Type B pancreatic cell (in vitro differentiated cells): ENCODE results near the gene LMTK2. TPM values are rescaled to one million over a fixed set of nuclear protein-coding genes. Genes with fewer than 3 reads are reported as not detected.

ENCODE experiments used
- DNase-seq: peaks from one replicate; pipeline ENCODE4 v3.0.0; 2021; ENCODE audit warnings: mixed read lengths; ENCODE audit not compliant: unreplicated experiment; ENCODE audit errors: extremely low spot score
- H3K27ac Mint-ChIP-seq: 2 replicates; pipeline ENCODE4 v1.8.0; 2021; ENCODE audit warnings: mild to moderate bottlenecking, mixed read lengths
- H3K27me3 Mint-ChIP-seq: 2 replicates; pipeline ENCODE4 v1.8.0; 2021; ENCODE audit warnings: mixed read lengths
- H3K36me3 Mint-ChIP-seq: 2 replicates; pipeline ENCODE4 v1.8.0; 2021; ENCODE audit warnings: mixed read lengths
- H3K4me1 Mint-ChIP-seq: one replicate; pipeline ENCODE4 v1.8.0; 2021; ENCODE audit warnings: mixed read lengths; ENCODE audit not compliant: unreplicated experiment
- H3K4me3 Mint-ChIP-seq: 2 replicates; pipeline ENCODE4 v1.8.0; 2021; ENCODE audit warnings: mild to moderate bottlenecking, mixed read lengths
- H3K9me3 Mint-ChIP-seq: 2 replicates; pipeline ENCODE4 v1.8.0; 2021; ENCODE audit warnings: mixed read lengths
- total RNA-seq: library from RNA; stranded (reverse); gene quantifications from 2 replicates; pipeline ENCODE4 v1.2.1, GENCODE V29; 2021; ENCODE audit warnings: low replicate concordance
- TF ChIP-seq, protein P1 (sequence below): fragments of 200-600 bp; sonication (generic); conservative IDR thresholded peaks from 2 replicates; pipeline ENCODE4 v1.5.0; 2021; ENCODE audit warnings: antibody characterized with exemption, mild to moderate bottlenecking

LMTK2 gene
- total RNA-seq, 1 donor from 2014 or later, result 20.6 TPM

DNA sequence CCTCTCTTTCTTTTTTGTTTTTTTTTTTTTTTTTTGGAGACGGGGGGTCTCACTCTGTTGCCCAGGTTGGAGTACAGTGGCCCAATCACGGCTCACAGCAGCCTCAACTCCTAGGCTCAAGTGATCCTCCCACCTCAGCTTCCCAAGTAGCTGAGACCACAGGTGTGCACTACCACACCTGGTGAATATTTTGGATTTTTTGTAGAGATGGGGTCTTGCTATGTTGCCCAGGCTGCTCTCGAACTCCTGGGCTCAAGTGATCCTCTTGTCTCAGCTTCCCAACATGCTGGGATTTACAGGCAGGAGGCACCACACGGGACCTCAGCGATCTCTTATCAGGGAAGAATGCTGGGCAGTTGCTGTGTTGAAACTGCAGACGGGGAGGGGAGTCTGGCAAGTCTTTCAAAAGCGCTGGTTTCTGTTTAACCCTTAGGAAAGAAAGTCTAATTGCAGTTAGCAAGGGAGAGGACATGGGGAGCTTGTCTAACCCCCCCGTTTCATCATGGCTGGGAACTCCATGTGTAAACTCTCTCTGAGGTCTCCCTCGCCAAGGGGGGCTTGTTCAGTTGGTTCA is 39.6 kb upstream of the LMTK2 start:
- no peak overlapping the region for H3K27ac Mint-ChIP-seq
- DNase-seq, result no peak
- no peak overlapping the region for H3K4me3 Mint-ChIP-seq
- H3K9me3 Mint-ChIP-seq, result peaks cover 4% of the 10 kb centered on the region
- no peaks in the 10 kb centered on the region for H3K27me3 Mint-ChIP-seq
- TF ChIP-seq, protein P1, sequence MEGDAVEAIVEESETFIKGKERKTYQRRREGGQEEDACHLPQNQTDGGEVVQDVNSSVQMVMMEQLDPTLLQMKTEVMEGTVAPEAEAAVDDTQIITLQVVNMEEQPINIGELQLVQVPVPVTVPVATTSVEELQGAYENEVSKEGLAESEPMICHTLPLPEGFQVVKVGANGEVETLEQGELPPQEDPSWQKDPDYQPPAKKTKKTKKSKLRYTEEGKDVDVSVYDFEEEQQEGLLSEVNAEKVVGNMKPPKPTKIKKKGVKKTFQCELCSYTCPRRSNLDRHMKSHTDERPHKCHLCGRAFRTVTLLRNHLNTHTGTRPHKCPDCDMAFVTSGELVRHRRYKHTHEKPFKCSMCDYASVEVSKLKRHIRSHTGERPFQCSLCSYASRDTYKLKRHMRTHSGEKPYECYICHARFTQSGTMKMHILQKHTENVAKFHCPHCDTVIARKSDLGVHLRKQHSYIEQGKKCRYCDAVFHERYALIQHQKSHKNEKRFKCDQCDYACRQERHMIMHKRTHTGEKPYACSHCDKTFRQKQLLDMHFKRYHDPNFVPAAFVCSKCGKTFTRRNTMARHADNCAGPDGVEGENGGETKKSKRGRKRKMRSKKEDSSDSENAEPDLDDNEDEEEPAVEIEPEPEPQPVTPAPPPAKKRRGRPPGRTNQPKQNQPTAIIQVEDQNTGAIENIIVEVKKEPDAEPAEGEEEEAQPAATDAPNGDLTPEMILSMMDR, result no peak
- H3K4me1 Mint-ChIP-seq, result no peaks in the 10 kb centered on the region
- no peaks in the 10 kb centered on the region for H3K36me3 Mint-ChIP-seq

DNA sequence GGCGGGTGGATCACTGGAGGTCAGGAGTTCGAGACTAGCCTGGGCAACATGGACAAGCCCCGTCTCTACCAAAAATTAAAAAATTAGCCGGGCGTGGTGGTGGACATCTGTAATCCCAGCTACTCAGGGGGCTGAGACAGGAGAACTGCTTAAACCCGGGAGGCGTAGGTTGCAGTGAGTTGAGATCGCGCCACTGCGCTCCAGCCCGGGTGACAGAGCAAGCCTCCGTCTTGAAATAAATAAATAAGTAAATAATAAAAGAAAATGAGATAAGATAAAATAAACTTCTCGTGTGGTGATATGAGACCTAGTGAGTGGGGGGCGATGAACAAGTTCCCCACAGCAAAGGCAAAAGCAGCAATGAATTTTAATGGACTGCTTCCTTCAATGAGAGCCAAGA is 33.6 kb upstream of the LMTK2 start:
- TF ChIP-seq, protein P1, result no peak
- no peaks in the 10 kb centered on the region for H3K9me3 Mint-ChIP-seq
- no peak overlapping the region for H3K27ac Mint-ChIP-seq
- no peak for DNase-seq
- H3K4me1 Mint-ChIP-seq, result no peaks in the 10 kb centered on the region
- H3K36me3 Mint-ChIP-seq, result no peaks in the 10 kb centered on the region
- H3K27me3 Mint-ChIP-seq, result no peaks in the 10 kb centered on the region
- no peak overlapping the region for H3K4me3 Mint-ChIP-seq

DNA sequence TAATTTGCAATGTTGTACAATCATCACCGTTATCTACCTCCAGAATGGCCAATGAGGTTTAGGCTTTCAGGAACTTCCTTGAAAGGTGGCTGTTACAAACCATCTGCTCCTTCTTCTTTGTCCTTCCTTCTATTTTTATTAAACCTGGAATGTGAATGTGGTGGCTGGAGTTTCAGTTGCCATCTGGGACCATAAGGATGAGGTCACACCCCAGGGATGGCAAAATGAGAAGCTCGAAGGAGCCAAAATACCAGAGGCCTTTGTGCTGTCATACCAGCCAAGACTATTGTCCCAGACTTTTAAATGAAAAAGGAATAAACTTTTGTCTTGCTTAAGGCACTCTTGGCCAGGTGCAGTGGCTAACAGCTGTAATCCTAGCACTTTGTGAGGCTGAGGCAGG is 30.9 kb upstream of the LMTK2 start:
- Mint-ChIP-seq H3K4me3 (no peak overlapping the region), H3K27me3 (peaks cover 3% of the 10 kb centered on the region), H3K36me3 (no peaks in the 10 kb centered on the region), H3K4me1 (no peaks in the 10 kb centered on the region), H3K27ac (no peak overlapping the region), H3K9me3 (no peaks in the 10 kb centered on the region)
- TF ChIP-seq, protein P1, result no peak
- DNase-seq, result no peak

DNA sequence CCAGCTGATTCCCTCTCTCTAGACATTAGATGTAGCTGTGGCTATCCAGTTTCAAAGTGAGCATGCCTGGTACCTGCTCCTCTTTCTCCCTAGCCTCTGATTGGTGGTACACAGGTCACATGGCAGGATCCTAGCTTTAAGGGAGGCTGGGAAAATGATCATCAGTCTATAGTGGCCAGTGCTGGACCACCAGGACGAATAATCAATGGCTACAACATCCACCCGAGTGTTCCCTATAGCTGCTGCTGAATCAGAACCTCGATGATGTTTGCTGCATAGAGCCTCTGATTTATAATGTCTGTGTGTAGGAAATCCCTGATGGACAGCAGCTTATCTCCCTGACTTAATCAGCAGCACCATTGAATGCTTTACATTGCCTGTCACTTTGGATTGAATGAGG is 28.9 kb upstream of the LMTK2 start:
- Mint-ChIP-seq H3K27ac (no peak overlapping the region), H3K36me3 (no peaks in the 10 kb centered on the region)
- no peak for DNase-seq

DNA sequence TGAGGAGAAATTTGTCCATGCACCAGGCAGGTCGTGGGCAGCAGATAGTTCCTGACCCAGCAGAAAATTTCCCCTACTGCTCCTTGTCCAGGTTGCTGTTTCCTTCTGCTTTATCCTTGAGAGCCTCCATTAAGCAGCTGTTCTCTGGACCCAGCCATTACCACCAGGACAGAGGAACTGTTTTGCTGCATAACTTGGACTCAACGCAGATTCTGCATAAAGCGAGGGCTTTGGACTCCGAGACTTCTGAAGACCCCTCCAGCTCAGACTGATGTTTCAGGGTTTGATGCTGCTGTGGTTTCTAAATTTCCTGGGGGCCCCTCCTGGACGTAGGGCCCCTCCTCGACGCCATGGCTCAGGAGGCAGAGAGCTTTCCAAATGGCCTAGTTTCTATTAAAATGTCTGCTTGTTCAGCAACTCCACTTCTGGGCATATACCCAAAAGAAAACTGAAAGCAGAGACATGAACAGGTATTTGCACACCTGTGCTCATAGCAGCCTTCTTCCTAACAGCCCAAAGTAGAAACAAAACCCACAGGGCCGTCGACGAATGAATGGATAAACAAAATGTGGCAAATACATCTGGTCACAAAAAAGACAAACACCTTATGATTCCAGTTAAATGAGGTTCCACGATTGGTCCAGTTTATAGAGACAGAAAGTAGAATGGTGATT is 28.3 kb upstream of the LMTK2 start:
- TF ChIP-seq, protein P1, result no peak
- Mint-ChIP-seq H3K4me3 (no peak overlapping the region), H3K27me3 (peaks cover 7% of the 10 kb centered on the region), H3K4me1 (no peaks in the 10 kb centered on the region), H3K27ac (no peak overlapping the region), H3K36me3 (no peaks in the 10 kb centered on the region), H3K9me3 (no peaks in the 10 kb centered on the region)
- no peak for DNase-seq

More for the DNA sequence above, 28.9 kb upstream of the LMTK2 start:
- TF ChIP-seq, protein P1, result no peak
- Mint-ChIP-seq H3K4me1 (no peaks in the 10 kb centered on the region), H3K9me3 (no peaks in the 10 kb centered on the region), H3K27me3 (peaks cover 7% of the 10 kb centered on the region), H3K4me3 (no peak overlapping the region)
